ENCODE results near the gene GFRA4. TPM values are rescaled to one million over a fixed set of nuclear protein-coding genes. Genes with fewer than 3 reads are reported as not detected.
"Not testable (repeated sequence)": the region's sequence is repeated elsewhere in the genome, so short reads cannot be mapped to it uniquely, and the experiment has no call there.

Gene GFRA4
- total and polyA plus RNA-seq, 2 donors, result 0.19 to 0.21 TPM

DNA sequence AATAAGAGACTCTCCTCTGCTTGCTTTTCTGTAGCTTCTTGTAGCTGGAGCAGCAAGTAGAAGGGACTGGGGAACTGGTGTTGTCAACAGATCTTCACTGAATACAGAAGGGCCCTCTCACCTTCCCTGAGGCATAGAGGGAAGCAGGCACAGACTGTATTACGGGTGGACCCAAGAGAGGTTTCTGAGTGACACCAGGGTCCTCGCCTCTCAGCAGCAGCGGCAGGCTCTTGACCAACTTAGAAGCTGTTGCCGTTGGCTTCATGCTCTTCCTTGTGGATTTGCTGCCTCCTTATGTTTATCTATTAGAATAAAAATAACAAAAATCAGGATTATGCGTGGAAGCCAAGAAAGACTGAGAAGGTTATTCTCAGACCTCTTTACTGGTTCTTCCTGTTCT, 31.7 kb downstream of the GFRA4 start:
- no peak overlapping the region for H3K27ac ChIP-seq (ENCODE audit: low read depth in 1 of 2, low read length in 1 of 2)
- peaks cover 0 to 6% of the 10 kb centered on the region in 2 donors for H3K4me1 ChIP-seq (ENCODE audit: control insufficient read depth in 2 of 2, insufficient read depth in 2 of 2, low read length in 2 of 2)
- H3K4me3 ChIP-seq (ENCODE audit: low read length in 2 of 2), result no peak overlapping the region
- 98% methylated on average over 5 of the region's 5 CpGs for WGBS
- DNase-seq (ENCODE audit: low read depth in 6 of 9, low spot score in 9 of 9), result no peak
- no peaks in the 10 kb centered on the region for H3K27me3 ChIP-seq (ENCODE audit: control insufficient read depth in 2 of 2, insufficient read depth in 1 of 2, low read length in 1 of 2)
- no peaks in the 10 kb centered on the region for H3K9me3 ChIP-seq (ENCODE audit: control insufficient read depth in 2 of 2, insufficient read depth in 1 of 2, low read length in 1 of 2)
- peaks cover 0 to 4% of the 10 kb centered on the region in 2 donors for H3K36me3 ChIP-seq (ENCODE audit: control insufficient read depth in 2 of 2, insufficient read depth in 2 of 2, low read length in 1 of 2)

DNA sequence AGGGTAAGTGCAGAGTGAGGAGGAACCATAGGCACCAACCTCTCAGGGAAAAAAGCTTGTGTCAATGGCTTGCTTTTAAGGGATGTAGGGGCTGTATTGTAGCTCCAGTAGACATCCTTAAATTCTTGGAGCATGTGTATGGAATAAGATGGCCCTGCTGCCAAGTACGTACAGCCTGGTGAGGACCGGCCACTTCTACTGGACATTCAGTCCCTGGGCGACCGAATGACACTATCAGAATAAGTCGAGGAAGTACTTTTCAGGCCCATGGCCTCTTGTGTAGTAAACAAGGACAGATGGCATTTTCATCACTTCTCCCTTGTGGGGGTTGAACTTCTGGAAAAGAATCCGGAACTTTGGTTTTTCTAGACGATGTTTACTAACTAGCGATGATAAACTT, 32.8 kb downstream of the GFRA4 start:
- no peak overlapping the region for H3K27ac ChIP-seq (ENCODE audit: low read depth in 1 of 2, low read length in 1 of 2)
- no peaks in the 10 kb centered on the region for H3K27me3 ChIP-seq (ENCODE audit: control insufficient read depth in 2 of 2, insufficient read depth in 1 of 2, low read length in 1 of 2)
- DNase-seq (ENCODE audit: low read depth in 6 of 9, low spot score in 9 of 9), result no peak
- H3K9me3 ChIP-seq (ENCODE audit: control insufficient read depth in 2 of 2, insufficient read depth in 1 of 2, low read length in 1 of 2), result no peaks in the 10 kb centered on the region
- H3K36me3 ChIP-seq (ENCODE audit: control insufficient read depth in 2 of 2, insufficient read depth in 2 of 2, low read length in 1 of 2), result peaks cover 0 to 4% of the 10 kb centered on the region in 2 donors
- peaks cover 0 to 6% of the 10 kb centered on the region in 2 donors for H3K4me1 ChIP-seq (ENCODE audit: control insufficient read depth in 2 of 2, insufficient read depth in 2 of 2, low read length in 2 of 2)
- 97% methylated on average over 8 of the region's 8 CpGs for WGBS
- no peak overlapping the region for H3K4me3 ChIP-seq (ENCODE audit: low read length in 2 of 2)

DNA sequence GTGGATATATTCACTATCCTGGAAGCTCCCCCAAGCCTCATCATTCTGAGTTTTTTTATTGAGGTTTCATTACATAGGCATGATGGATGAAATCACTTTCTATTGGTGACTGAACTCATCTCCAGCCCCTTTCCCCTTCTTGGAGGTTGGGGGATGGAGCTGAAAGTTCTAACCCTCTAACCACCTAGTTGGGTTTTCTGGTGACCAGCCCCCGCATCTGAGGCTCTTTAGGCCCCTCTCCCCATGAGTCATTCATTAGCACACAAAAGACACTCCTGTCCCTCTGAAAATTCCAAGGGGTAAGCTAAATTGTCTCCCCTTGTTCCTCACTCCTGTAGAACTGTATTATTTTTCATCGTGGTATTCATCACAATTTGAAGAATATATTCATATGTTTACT, 33.3 kb downstream of the GFRA4 start:
- no peak for DNase-seq (ENCODE audit: low read depth in 6 of 9, low spot score in 9 of 9)
- WGBS, result 89% methylated on average over 2 of the region's 2 CpGs
- Histone ChIP-seq H3K9me3 (ENCODE audit: control insufficient read depth in 2 of 2, insufficient read depth in 1 of 2, low read length in 1 of 2) (no peaks in the 10 kb centered on the region), H3K27ac (ENCODE audit: low read depth in 1 of 2, low read length in 1 of 2) (no peak overlapping the region), H3K36me3 (ENCODE audit: control insufficient read depth in 2 of 2, insufficient read depth in 2 of 2, low read length in 1 of 2) (peaks cover 0 to 4% of the 10 kb centered on the region in 2 donors), H3K27me3 (ENCODE audit: control insufficient read depth in 2 of 2, insufficient read depth in 1 of 2, low read length in 1 of 2) (no peaks in the 10 kb centered on the region), H3K4me3 (ENCODE audit: low read length in 2 of 2) (no peak overlapping the region), H3K4me1 (ENCODE audit: control insufficient read depth in 2 of 2, insufficient read depth in 2 of 2, low read length in 2 of 2) (peaks cover 0 to 6% of the 10 kb centered on the region in 2 donors)

DNA sequence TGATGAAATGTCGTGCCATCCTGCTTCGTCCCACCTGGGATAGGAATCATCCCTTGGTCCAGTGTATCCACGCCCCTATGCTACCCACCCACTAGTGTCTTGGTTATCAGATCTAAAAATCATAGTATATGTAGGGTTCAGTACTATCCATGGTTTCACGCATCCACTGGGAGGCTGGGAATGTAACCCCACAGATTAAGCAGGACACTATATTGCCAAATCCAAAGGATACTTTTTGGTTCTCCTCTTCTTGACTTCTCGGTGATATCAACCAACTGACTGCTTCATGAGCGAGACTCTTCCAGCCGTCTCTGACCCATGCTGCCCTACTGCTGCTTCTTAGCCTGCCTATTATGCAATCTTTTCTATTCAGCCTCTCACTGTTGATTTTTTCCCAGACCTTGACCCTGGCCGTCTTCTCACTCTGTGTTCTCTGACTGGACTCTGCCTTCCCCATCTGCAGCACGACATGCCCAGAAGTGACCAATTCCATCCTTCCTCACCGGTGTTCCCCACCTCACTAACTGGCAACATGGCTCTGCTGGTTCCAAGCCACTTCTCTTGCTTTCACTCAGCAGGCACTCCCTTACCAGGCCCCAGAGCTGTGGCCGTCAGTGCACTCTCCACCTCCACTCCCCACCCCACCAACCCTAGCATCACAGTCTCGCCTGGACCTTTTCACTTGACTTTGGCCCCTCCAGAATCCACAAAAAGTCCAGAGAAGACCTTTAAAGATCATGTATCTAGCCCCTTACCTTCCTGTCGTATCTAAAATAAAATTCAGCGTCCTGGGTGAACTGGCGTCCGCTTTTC, 34.5 kb downstream of the GFRA4 start:
- no peaks in the 10 kb centered on the region for H3K27me3 ChIP-seq (ENCODE audit: control insufficient read depth in 2 of 2, insufficient read depth in 1 of 2, low read length in 1 of 2)
- peaks cover 0 to 4% of the 10 kb centered on the region in 2 donors for H3K36me3 ChIP-seq (ENCODE audit: control insufficient read depth in 2 of 2, insufficient read depth in 2 of 2, low read length in 1 of 2)
- no peak overlapping the region for H3K4me3 ChIP-seq (ENCODE audit: low read length in 2 of 2)
- WGBS, result 90% methylated on average over 16 of the region's 16 CpGs
- DNase-seq (ENCODE audit: low read depth in 6 of 9, low spot score in 9 of 9), result no peak
- H3K27ac ChIP-seq (ENCODE audit: low read depth in 1 of 2, low read length in 1 of 2), result no peak overlapping the region
- no peaks in the 10 kb centered on the region for H3K4me1 ChIP-seq (ENCODE audit: control insufficient read depth in 2 of 2, insufficient read depth in 2 of 2, low read length in 2 of 2)
- no peaks in the 10 kb centered on the region for H3K9me3 ChIP-seq (ENCODE audit: control insufficient read depth in 2 of 2, insufficient read depth in 1 of 2, low read length in 1 of 2)

DNA sequence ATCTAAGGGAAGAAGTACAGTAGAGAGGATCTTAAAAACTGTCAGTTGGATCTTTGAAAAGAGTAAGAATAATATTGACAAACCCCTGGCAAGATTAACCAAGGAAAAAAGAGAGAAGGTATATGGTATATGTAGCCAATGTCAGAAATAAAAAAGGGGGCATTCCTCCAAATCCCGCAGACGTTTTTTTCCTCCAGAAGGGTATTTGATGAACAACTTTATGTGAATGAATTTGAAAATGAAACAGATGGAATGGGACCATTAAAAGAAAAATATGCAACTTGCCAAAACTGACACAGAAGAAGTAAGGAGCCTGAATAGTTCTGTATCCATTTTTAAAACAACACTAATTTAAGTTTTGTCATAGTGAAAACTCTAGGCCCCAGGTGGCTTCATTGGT, 35.7 kb downstream of the GFRA4 start:
- no peak for DNase-seq (ENCODE audit: low read depth in 6 of 9, low spot score in 9 of 9)
- no peaks in the 10 kb centered on the region for H3K27me3 ChIP-seq (ENCODE audit: control insufficient read depth in 2 of 2, insufficient read depth in 1 of 2, low read length in 1 of 2)
- H3K36me3 ChIP-seq (ENCODE audit: control insufficient read depth in 2 of 2, insufficient read depth in 2 of 2, low read length in 1 of 2), result peaks cover 0 to 4% of the 10 kb centered on the region in 2 donors
- no peak overlapping the region for H3K27ac ChIP-seq (ENCODE audit: low read depth in 1 of 2, low read length in 1 of 2)
- no peaks in the 10 kb centered on the region for H3K4me1 ChIP-seq (ENCODE audit: control insufficient read depth in 2 of 2, insufficient read depth in 2 of 2, low read length in 2 of 2)
- no peaks in the 10 kb centered on the region for H3K9me3 ChIP-seq (ENCODE audit: control insufficient read depth in 2 of 2, insufficient read depth in 1 of 2, low read length in 1 of 2)
- 98% methylated on average over 2 of the region's 2 CpGs for WGBS
- no peak overlapping the region for H3K4me3 ChIP-seq (ENCODE audit: low read length in 2 of 2)

DNA sequence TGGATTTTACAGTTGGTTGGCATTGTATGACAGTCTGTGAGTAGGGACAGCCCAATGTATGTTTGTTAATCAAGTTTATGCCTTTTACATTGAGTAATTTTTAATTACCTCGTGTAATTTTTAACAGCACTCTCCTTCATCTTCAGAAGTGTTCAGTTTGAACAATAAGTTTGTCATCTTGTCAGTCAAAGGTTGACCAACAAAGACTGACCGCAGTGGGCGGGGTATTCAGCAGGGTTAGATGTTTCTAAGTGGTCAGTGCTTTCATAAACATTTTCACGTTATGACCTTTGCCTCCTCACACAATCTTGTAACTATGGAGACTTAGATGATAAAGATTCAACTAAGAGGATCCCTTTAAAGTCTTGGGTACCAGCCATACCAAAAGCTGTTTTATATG, 40.8 kb downstream of the GFRA4 start:
- no peaks in the 10 kb centered on the region for H3K36me3 ChIP-seq (ENCODE audit: control insufficient read depth in 2 of 2, insufficient read depth in 2 of 2, low read length in 1 of 2)
- 97% methylated on average over 4 of the region's 4 CpGs for WGBS

DNA sequence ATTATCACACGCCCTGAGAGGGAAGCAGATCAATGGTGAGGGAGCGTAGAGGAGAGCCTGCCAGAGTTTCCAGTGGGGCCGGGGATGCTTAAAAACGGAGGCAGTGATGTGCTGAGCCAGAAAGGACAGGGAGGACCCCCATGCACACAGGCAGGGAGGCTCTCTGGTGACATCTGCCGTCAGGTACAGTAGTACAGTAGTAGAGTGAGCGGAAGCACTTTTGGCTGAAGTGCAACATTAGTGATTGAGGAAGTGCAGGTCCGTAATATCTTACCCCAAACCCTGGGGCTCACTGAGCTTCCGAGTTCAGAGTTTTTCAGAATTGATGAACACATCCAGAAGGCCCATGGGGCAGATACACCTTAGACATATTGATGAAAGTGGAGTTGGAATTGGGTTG, 42.1 kb downstream of the GFRA4 start:
- no peak for DNase-seq (ENCODE audit: low read depth in 6 of 9, low spot score in 9 of 9)
- Histone ChIP-seq H3K36me3 (ENCODE audit: control insufficient read depth in 2 of 2, insufficient read depth in 2 of 2, low read length in 1 of 2) (no peaks in the 10 kb centered on the region), H3K4me1 (ENCODE audit: control insufficient read depth in 2 of 2, insufficient read depth in 2 of 2, low read length in 2 of 2) (no peaks in the 10 kb centered on the region), H3K27ac (ENCODE audit: low read depth in 1 of 2, low read length in 1 of 2) (no peak overlapping the region), H3K9me3 (ENCODE audit: control insufficient read depth in 2 of 2, insufficient read depth in 1 of 2, low read length in 1 of 2) (no peaks in the 10 kb centered on the region), H3K27me3 (ENCODE audit: control insufficient read depth in 2 of 2, insufficient read depth in 1 of 2, low read length in 1 of 2) (no peaks in the 10 kb centered on the region), H3K4me3 (ENCODE audit: low read length in 2 of 2) (no peak overlapping the region)
- WGBS, result 90% methylated on average over 8 of the region's 8 CpGs

More for the DNA sequence above, 40.8 kb downstream of the GFRA4 start:
- Histone ChIP-seq H3K4me3 (ENCODE audit: low read length in 2 of 2) (no peak overlapping the region), H3K9me3 (ENCODE audit: control insufficient read depth in 2 of 2, insufficient read depth in 1 of 2, low read length in 1 of 2) (no peaks in the 10 kb centered on the region), H3K27me3 (ENCODE audit: control insufficient read depth in 2 of 2, insufficient read depth in 1 of 2, low read length in 1 of 2) (no peaks in the 10 kb centered on the region), H3K27ac (ENCODE audit: low read depth in 1 of 2, low read length in 1 of 2) (no peak overlapping the region), H3K4me1 (ENCODE audit: control insufficient read depth in 2 of 2, insufficient read depth in 2 of 2, low read length in 2 of 2) (no peaks in the 10 kb centered on the region)
- DNase-seq (ENCODE audit: low read depth in 6 of 9, low spot score in 9 of 9), result no peak

DNA sequence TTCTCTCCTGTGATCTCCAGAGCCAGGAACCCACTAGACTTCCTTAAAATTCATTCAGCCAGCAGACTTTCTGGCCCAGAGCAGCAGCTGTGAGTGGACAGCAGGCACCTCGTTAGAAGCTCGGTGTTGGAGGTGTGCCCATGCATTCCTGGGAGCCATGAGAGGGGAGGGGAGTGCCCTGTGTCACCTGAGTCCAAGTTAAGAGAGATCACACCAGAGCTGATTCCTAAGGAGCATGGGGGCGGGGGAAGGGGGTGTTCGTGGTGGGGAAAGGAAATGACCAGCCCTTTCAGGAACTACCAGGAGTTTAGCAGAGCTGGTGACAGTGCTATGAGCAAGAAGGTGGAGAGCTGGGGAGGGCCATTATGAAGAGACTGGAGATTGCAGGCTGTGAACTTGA, 46.9 kb downstream of the GFRA4 start:
- no peaks in the 10 kb centered on the region for H3K4me1 ChIP-seq (ENCODE audit: control insufficient read depth in 2 of 2, insufficient read depth in 2 of 2, low read length in 2 of 2)
- no peak for DNase-seq (ENCODE audit: low read depth in 6 of 9, low spot score in 9 of 9)
- no peaks in the 10 kb centered on the region for H3K36me3 ChIP-seq (ENCODE audit: control insufficient read depth in 2 of 2, insufficient read depth in 2 of 2, low read length in 1 of 2)
- H3K27ac ChIP-seq (ENCODE audit: low read depth in 1 of 2, low read length in 1 of 2), result no peak overlapping the region
- H3K9me3 ChIP-seq (ENCODE audit: control insufficient read depth in 2 of 2, insufficient read depth in 1 of 2, low read length in 1 of 2), result no peaks in the 10 kb centered on the region
- no peak overlapping the region for H3K4me3 ChIP-seq (ENCODE audit: low read length in 2 of 2)
- no peaks in the 10 kb centered on the region for H3K27me3 ChIP-seq (ENCODE audit: control insufficient read depth in 2 of 2, insufficient read depth in 1 of 2, low read length in 1 of 2)
- WGBS, result 92% methylated on average over 4 of the region's 4 CpGs

DNA sequence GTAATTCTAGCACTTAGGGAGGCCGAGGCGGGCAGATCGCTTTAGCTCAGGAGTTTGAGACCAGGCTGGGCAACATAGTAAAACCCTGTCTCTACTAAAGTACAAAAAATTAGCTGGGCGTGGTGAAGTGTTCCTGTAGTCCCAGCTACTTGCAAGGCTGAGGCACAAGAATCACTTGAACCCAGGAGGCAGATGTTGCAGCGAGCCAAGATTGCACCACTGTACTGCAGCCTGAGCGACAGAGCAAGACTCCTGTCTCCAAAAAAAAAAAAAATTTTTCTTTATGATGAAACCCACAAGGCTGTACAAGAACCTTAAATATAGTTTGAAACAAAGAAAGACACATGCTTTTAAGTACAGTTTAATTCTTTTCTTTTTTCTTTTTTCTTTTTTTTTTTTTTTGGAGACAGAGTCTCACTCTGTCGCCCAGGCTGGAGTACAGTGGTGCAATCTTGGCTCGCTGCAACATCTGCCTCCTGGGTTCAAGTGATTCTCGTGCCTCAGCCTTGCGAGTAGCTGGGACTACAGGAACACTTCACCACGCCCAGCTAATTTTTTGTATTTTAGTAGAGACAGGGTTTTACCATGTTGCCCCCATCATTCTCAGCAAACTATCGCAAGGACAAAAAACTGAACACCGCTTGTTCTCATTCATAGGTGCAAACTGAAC, 47.9 kb downstream of the GFRA4 start:
- not testable (repeated sequence) for DNase-seq (ENCODE audit: low read depth in 6 of 9, low spot score in 9 of 9); H3K4me1 ChIP-seq (ENCODE audit: control insufficient read depth in 2 of 2, insufficient read depth in 2 of 2, low read length in 2 of 2); H3K4me3 ChIP-seq (ENCODE audit: low read length in 2 of 2); H3K27me3 ChIP-seq (ENCODE audit: control insufficient read depth in 2 of 2, insufficient read depth in 1 of 2, low read length in 1 of 2); H3K9me3 ChIP-seq (ENCODE audit: control insufficient read depth in 2 of 2, insufficient read depth in 1 of 2, low read length in 1 of 2); H3K27ac ChIP-seq (ENCODE audit: low read depth in 1 of 2, low read length in 1 of 2); H3K36me3 ChIP-seq (ENCODE audit: control insufficient read depth in 2 of 2, insufficient read depth in 2 of 2, low read length in 1 of 2)
- 97% methylated on average over 13 of the region's 13 CpGs for WGBS
